Measurements from ENCODE around the gene RELCH. TPM values are rescaled to one million over a fixed set of nuclear protein-coding genes. Genes with fewer than 3 reads are reported as not detected.

RELCH gene
- total RNA-seq, 1 donor from 2014 or later, result 24.3 TPM

- DNase-seq (ENCODE audit: extremely low read depth, low read depth, low spot score), result no peak
Observed at GRCh38 chr18:62248313-62248712, 61.3 kb downstream of the RELCH start.

- DNase-seq (ENCODE audit: extremely low read depth, low read depth, low spot score), result peak; percentile 72
Observed at GRCh38 chr18:62249478-62250097, 62.5 kb downstream of the RELCH start.

- no peak for DNase-seq (ENCODE audit: extremely low read depth, low read depth, low spot score)
Observed at GRCh38 chr18:62250475-62250874, 63.4 kb downstream of the RELCH start.

GRCh38 chr18:62258093-62258492 is 71.0 kb downstream of the RELCH start:
- no peak for DNase-seq (ENCODE audit: extremely low read depth, low read depth, low spot score)

- no peak for DNase-seq (ENCODE audit: extremely low read depth, low read depth, low spot score)
Observed at GRCh38 chr18:62258616-62259015, 71.6 kb downstream of the RELCH start.

GRCh38 chr18:62262061-62262460 is 75.0 kb downstream of the RELCH start:
- DNase-seq (ENCODE audit: extremely low read depth, low read depth, low spot score), result no peak

GRCh38 chr18:62264984-62265383 is 77.9 kb downstream of the RELCH start:
- DNase-seq (ENCODE audit: extremely low read depth, low read depth, low spot score), result no peak

GRCh38 chr18:62277045-62277444 is 90.0 kb downstream of the RELCH start:
- no peak for DNase-seq (ENCODE audit: extremely low read depth, low read depth, low spot score)

- DNase-seq (ENCODE audit: extremely low read depth, low read depth, low spot score), result no peak
Observed at GRCh38 chr18:62279561-62279960, 92.5 kb downstream of the RELCH start.

GRCh38 chr18:62280058-62280457 is 93.0 kb downstream of the RELCH start:
- DNase-seq (ENCODE audit: extremely low read depth, low read depth, low spot score), result no peak

- DNase-seq (ENCODE audit: extremely low read depth, low read depth, low spot score), result no peak
Observed at GRCh38 chr18:62280786-62281185, 93.7 kb downstream of the RELCH start.

GRCh38 chr18:62281684-62282083 is 94.6 kb downstream of the RELCH start:
- peak; percentile 72 for DNase-seq (ENCODE audit: extremely low read depth, low read depth, low spot score)

- no peak for DNase-seq (ENCODE audit: extremely low read depth, low read depth, low spot score)
Observed at GRCh38 chr18:62282188-62282629, 95.2 kb downstream of the RELCH start.

GRCh38 chr18:62284637-62285036 is 97.6 kb downstream of the RELCH start:
- no peak for DNase-seq (ENCODE audit: extremely low read depth, low read depth, low spot score)

- DNase-seq (ENCODE audit: extremely low read depth, low read depth, low spot score), result no peak
Observed at GRCh38 chr18:62285281-62285680, 98.2 kb downstream of the RELCH start.

GRCh38 chr18:62287781-62288664 is 101.0 kb downstream of the RELCH start:
- DNase-seq (ENCODE audit: extremely low read depth, low read depth, low spot score), result no peak

- DNase-seq (ENCODE audit: extremely low read depth, low read depth, low spot score), result no peak
Observed at GRCh38 chr18:62288665-62289008, 101.6 kb downstream of the RELCH start.

- no peak for DNase-seq (ENCODE audit: extremely low read depth, low read depth, low spot score)
Observed at GRCh38 chr18:62289047-62289446, 102.0 kb downstream of the RELCH start.

- DNase-seq (ENCODE audit: extremely low read depth, low read depth, low spot score), result no peak
Observed at GRCh38 chr18:62294073-62294472, 107.0 kb downstream of the RELCH start.

GRCh38 chr18:62300359-62300963 is 113.4 kb downstream of the RELCH start:
- DNase-seq (ENCODE audit: extremely low read depth, low read depth, low spot score), result no peak

- no peak for DNase-seq (ENCODE audit: extremely low read depth, low read depth, low spot score)
Observed at GRCh38 chr18:62301322-62301721, 114.3 kb downstream of the RELCH start.

GRCh38 chr18:62312851-62313250 is 125.8 kb downstream of the RELCH start:
- DNase-seq (ENCODE audit: extremely low read depth, low read depth, low spot score), result no peak

All from glomerular endothelial cell (primary cell).